GM04503 (cell line): Measurements from ENCODE around the gene GOLGA6L9.
"Not testable (repeated sequence)": the region's sequence is repeated elsewhere in the genome, so short reads cannot be mapped to it uniquely, and the experiment has no call there.

Source experiments
- DNase-seq: peaks from one replicate; pipeline ENCODE4 v3.0.0-alpha.2; 2012; ENCODE audit warnings: low read depth

Gene GOLGA6L9

GRCh38 chr15:82468205-82468604 is 38.6 kb downstream of the GOLGA6L9 start:
- DNase-seq: not testable (repeated sequence)

GRCh38 chr15:82469381-82469780 is 39.8 kb downstream of the GOLGA6L9 start:
- DNase-seq: not testable (repeated sequence)

GRCh38 chr15:82472269-82472982 is 42.8 kb downstream of the GOLGA6L9 start:
- not testable (repeated sequence) for DNase-seq

GRCh38 chr15:82474596-82475325 is 45.1 kb downstream of the GOLGA6L9 start:
- not testable (repeated sequence) for DNase-seq

- not testable (repeated sequence) for DNase-seq
Observed at GRCh38 chr15:82475345-82475967, 45.8 kb downstream of the GOLGA6L9 start.

- DNase-seq: not testable (repeated sequence)
Observed at GRCh38 chr15:82476697-82477342, 47.2 kb downstream of the GOLGA6L9 start.

GRCh38 chr15:82477343-82478057 is 47.9 kb downstream of the GOLGA6L9 start:
- not testable (repeated sequence) for DNase-seq
